PC-9 (cell line): ENCODE measurements around the gene SYNPR.

Experiments
- EZH2 ChIP-seq: fragments of 200-600 bp; sonication (generic); IDR thresholded peaks from 2 replicates; pipeline ENCODE4 v1.8.0; 2017; ENCODE audit warnings: antibody characterized with exemption, low read depth
- TF ChIP-seq, protein P1 (sequence below): fragments of 200-600 bp; sonication (generic); conservative IDR thresholded peaks from 2 replicates; pipeline ENCODE4 v1.6.1; 2017; ENCODE audit warnings: mixed run types, antibody characterized with exemption, mild to moderate bottlenecking, moderate library complexity

DNA sequence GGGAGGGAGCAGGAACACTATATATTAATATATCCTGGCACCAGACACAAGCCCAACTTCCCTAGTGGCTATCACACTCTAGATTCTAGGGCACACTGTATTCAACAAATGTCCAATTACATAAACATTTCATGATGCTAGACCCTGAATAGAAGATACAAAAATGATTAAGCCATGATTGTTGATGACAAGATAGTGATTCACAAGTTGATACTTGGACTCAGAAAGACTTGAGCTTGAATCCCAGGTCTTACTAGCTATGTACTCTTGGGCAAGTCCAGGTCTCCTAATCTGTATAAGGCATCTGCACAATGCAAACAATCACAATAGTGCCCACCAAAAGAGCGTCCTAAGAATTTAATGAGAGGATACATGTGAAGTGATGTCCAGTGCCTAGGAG is 364.4 kb downstream of the SYNPR start:
- TF ChIP-seq, protein P1, sequence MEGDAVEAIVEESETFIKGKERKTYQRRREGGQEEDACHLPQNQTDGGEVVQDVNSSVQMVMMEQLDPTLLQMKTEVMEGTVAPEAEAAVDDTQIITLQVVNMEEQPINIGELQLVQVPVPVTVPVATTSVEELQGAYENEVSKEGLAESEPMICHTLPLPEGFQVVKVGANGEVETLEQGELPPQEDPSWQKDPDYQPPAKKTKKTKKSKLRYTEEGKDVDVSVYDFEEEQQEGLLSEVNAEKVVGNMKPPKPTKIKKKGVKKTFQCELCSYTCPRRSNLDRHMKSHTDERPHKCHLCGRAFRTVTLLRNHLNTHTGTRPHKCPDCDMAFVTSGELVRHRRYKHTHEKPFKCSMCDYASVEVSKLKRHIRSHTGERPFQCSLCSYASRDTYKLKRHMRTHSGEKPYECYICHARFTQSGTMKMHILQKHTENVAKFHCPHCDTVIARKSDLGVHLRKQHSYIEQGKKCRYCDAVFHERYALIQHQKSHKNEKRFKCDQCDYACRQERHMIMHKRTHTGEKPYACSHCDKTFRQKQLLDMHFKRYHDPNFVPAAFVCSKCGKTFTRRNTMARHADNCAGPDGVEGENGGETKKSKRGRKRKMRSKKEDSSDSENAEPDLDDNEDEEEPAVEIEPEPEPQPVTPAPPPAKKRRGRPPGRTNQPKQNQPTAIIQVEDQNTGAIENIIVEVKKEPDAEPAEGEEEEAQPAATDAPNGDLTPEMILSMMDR = no peak
- TF ChIP-seq EZH2 = no peak
